ENCODE data around the gene C1orf159.

Gene C1orf159

GRCh38 chr1:1130206-1131120 is 14.6 kb upstream of the C1orf159 start:
- DNase-seq: no peak

GRCh38 chr1:1129381-1129821 is 13.5 kb upstream of the C1orf159 start:
- DNase-seq: no peak

DNA sequence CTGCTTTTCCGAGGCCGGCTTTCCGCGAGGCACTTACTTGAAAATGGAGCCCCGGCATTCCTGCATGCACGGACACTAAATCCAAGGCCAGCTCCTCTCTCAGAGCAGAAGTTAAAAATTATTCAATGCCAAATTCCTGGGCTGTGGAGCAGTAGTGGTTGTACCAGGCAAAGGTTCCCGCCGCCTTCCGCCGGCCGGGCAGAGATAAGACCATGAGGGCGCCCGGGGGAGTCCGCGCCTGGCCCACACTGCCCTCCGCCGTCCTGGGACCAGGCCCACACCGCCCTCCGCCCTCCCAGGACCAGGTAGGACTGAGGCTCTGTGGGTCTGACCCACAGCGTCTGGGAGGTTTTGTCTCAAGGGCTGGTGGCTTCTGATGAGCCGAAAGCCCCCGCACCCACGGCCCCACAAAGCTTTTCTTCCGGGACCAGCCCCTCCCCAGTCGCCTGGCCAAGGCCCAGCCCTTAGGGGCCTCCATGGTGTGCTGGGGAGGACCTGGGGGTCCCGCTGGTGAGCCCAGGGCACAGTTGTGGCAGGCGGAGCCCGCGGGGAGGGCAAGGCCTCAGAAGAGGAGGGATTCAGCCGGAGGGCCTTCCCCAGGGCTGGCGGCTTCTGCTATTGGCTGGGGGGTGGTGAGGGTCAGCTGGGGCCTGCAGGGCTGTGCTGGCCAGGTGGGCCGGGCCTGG is 12.7 kb upstream of the C1orf159 start:
- DNase-seq: no peak

- no peak for DNase-seq
Measured at GRCh38 chr1:1127551-1128451, 11.9 kb upstream of the C1orf159 start.

- no peak for DNase-seq
Measured at GRCh38 chr1:1125945-1126344, 10.1 kb upstream of the C1orf159 start.

DNA sequence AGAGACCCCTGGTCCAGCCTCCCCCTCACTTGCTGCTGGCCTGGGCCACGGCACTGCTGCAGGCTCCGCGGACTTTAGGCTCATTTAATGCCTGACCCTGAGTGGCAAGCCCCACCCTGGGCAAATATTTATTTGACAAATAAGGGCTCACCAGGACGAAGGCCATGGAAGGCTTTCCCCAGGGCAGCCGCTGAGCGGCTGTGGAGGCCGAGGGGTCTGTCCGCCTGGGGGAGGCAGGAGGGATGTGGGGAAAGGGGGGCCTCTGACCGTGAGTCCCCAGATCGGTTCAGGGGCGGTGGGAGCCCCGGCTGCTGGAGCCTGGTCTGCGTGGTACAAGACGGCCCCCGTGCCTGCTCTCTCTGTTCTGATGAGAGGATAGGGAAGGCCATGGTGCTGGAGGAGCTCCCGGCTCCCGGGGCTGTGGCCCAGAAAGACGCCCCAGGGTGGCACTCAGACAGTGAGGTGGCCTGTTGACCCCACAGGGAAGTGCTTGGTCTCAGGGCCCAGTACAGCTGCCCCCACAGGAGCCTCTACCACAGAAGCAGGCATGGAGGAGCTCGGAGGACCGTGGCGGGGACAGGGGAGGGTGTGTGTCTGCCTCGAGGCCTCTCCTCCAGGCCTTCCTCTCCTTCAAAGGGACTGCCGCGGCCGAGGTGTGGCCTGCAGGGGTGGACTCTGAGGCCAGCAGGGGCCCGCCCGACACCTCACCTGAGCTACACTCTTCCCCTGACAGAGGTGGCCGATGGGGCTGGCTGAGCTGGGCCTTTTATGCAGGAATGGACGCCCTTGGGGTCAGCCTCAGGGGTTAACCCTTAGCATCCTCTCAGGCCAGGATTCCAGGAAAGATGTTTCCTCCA is 9.1 kb upstream of the C1orf159 start:
- DNase-seq: no peak

DNA sequence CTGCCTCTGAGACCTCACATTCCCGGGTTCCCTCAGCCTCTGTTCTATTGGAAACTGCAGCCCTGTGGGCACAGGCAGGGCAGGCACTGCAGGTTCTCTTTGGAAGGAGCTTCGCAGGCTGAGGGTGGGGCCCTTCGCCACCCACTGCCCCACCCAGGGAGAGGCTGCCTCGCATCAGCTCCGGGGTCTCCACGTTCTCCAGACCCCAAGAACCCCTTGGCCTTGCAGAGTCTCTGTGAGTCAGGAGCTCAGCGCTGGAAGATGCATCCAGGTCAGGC is 8.6 kb upstream of the C1orf159 start:
- no peak for DNase-seq

DNA sequence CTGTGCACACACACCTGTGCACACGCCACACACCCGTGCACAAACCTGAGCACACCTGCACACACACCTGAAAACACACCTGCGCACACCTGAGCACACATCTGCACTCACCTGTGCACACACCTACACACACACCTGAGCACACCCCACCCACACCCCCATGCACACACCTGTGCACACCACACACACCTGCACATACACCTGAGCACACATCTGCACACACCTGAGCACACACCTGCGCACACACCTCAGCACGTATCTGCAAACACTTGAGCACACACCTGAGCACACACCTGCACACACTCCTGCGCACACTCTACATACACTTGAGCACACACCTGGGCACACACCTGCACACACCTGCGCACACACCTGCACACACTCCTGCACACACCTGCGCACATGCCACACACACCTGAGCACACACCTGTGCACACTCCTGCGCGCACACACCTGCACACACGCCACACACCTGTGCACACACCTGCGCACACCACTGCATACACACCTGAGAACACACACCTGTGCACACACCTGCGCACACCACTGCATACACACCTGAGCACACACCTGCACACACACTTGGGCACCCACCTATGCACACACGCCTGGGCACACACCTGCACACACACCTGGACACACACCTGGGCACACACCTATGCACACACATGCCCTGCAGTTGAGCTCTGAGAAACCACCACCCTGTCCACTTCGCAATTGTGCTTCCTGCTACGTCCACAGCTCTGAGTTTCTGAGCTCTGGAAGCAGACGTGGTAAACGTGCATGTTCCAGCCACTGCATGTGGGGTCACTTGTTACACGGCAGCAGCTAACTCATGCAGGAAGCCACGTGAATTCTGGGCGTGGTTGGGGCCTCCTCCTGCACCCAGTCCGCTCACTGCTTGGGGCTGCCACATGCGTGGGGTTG is 8.0 kb upstream of the C1orf159 start:
- no peak for DNase-seq

GRCh38 chr1:1122981-1123480 is 7.1 kb upstream of the C1orf159 start:
- DNase-seq: no peak

DNA sequence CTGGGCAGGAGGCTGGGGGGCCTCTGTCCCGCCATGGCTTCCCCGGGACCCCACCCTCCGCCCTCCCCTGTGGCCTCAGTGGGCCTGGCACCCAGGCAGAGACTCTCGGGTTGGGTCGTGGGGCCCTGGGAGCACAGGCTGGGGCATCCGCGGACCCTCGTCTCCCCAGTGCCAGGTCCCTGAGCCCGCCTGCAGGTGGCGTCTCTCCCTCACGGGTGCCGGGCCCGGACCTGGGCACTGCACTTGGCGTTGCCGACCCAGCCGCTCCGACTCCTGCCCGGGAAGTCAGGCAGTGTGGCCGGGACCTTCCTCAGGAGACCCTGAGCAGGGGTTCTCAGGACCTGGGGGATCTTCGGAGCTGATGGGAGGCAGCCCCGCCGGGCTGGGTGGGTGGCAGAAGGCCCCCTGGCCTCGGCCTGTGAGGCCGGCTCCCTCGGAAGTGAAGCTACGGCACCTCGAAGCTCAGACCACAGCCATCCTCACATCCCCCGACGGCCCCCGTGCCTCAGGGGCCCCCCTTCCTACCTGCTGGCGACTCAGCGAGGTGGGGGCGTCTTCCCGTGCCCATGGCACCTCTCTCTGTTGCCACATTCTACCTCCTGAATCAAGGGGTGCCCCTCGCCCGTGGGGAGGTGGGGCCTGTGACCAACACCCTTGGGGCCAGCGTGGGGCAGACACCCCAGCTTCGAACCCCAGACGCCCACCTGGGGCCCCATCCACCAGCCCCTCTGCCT is 6.4 kb upstream of the C1orf159 start:
- peak; percentile 83 for DNase-seq

GRCh38 chr1:1121611-1122077 is 5.8 kb upstream of the C1orf159 start:
- DNase-seq: no peak

- DNase-seq: no peak
Measured at GRCh38 chr1:1120866-1121591, 5.1 kb upstream of the C1orf159 start.

GRCh38 chr1:1120096-1120495 is 4.2 kb upstream of the C1orf159 start:
- DNase-seq: no peak

DNA sequence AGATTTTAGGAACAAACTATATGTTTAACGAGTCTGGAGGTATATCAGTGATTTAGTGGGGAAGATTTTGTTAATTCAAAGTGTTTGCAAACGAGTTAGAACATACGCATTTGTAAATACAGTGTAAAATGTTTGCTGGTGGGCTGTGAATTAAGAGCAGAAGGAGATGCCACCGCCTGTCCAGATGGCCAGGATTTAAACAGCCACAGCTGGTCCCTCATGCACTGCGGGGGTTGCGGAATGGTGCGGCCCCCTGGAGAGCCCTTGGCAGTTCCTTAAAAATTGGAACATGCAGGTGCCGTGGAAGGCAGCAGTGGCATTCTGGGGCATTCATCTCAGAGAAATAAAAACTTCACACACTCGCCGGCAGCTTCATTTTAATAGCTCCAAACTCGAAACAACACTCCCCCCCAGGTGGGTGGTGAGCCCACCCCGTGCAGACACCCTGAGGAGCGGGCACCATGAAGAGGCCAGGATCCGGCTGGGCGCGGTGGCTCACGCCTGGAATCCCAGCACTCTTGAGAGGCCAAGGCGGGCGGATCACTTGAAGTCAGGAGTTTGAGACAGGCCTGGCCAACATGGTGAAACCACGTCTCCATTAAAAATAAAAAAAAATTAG is 3.5 kb upstream of the C1orf159 start:
- DNase-seq: no peak

- no peak for DNase-seq
Measured at GRCh38 chr1:1118876-1119220, 3.0 kb upstream of the C1orf159 start.

DNA sequence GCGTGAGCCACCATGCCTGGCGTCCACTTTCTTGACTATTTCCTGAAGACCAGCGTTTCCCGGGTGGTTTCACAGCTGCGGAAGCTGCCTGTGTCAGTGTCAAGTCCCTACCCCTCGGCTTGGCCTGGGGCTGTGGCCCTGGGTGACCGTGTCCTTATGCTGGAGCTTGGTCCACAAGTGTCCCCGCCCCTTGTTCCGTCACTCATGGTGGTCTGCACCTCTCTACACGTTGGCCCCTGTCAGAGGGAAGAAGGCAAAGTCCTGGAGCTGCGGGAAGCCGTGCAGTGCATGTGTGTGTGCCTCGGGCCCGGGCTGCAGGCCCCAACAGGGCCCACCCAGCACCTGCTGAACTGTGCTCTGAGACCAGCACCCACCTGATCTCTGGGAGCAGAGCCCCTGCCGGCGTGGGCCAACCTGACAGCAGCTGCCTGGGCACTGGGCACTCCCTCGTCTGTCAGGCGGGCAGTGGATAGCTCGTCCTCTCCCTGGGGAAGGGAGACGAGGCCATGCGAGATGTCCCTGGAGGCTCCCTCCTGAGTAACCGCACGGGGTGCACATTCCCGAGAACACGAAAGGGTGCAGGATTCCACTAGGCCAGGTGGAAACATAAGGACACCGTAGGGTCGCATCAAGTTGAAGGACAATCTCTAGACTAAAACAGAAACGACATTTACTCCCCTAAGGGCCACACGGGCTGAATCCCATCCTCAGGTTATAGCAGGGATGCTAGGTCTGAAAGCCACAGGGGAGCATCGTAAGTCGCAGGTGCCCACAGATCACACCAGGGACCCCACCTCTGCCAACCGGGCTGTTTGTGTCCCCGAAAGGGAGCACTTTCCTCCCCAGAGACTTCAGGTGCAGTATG is 2.4 kb upstream of the C1orf159 start:
- DNase-seq: no peak

DNA sequence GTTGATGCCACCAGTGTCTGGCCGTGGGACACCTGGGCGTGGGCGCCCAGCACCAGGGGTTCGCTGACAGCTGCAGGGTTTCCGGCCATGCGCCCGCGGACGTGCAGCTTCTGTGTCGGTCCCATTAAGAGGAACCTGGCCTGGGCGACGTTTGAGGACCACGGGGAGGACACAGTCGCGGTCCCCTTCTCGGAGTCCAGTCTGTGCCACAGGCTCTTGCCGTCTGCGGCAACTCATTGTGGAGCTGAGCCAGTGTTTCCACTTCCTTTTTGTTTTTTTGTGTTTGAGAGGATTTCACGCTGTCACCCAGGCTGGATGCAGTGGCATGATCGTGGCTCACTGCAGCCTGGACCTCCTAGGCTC is 1.6 kb upstream of the C1orf159 start:
- DNase-seq: no peak
